HG03469 (cell line): ENCODE results near the gene PLCG1.

ENCODE experiments used
- ATAC-seq: cut with Tn5 transposase; IDR thresholded peaks from one replicate; pipeline ENCODE4 v1.9.1; 2021; ENCODE audit warnings: mild to moderate bottlenecking, moderate library complexity, moderate number of reproducible peaks; ENCODE audit not compliant: unreplicated experiment

Gene PLCG1

DNA sequence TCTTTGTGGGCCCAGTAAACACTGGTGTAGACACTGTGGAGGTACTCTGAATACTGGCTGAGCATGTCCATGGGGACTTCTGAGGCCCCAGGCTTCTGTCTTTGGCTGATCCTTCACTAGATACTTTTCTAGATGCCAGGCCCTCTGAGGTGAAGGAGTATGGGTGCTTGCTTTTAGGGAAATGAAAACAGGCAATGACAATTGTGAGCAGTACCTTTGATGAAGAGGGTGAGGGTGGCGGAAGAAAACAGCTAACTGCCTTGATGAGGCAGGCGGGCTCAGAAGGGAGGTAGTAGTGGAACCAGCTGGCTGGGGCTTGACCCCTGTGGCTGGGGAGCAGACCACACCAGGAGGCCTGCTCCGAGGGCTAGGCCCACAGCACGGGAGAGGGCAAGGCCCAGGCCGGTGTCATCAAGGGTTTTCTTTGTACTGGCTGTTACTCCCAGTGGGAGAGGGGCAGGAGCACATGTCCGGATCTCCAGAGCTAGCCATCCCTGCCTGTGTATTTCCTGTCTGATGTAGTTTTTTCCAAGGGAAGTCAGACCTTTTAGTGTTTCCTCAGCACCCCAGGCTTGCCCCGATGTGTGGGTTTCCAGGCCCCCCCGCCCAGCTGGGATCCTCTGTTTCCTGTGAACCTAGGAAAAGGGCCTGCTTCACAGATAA lies 3.9 kb downstream of the PLCG1 start:
- ATAC-seq = no peak

DNA sequence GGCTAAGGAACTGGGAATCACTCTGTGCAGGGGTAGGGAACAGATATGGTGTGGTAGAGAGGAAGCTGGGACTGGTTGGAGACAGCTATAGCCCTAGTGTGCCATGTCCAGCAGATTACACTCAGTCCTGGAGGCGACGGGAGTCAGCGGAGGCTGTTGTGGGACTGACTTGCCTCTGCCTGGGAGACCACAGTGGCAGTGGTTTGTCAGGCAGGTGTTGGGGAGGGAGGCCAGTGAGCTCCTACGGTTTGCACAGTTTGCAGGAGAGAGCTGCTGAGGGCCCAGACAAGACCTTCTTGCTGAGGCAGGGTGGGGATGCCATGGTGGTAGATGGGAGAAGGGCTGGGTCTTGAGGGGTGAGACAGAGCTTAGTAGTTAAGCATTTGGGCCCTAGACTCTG lies 4.9 kb downstream of the PLCG1 start:
- no peak for ATAC-seq

DNA sequence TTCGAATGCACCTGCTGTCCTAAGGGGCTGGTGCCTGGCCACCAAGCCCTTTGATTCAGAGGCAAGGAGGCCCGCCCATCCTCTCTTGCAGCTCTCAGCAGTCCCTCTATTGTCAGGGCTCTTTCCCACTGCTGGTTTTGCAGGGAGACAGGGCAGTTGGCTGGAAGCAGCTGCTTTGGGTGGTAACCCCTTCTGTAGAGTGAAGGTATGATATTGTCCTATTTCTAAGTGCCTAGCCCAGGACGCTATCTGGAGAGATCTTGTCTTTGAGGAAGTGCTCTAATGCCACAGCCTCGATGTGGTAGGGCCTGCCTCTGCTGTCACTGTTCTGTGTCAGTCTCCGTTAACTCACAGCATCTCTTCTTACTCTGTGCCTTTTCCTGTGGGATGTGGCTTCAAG lies 5.6 kb downstream of the PLCG1 start:
- peak; percentile 35 for ATAC-seq

DNA sequence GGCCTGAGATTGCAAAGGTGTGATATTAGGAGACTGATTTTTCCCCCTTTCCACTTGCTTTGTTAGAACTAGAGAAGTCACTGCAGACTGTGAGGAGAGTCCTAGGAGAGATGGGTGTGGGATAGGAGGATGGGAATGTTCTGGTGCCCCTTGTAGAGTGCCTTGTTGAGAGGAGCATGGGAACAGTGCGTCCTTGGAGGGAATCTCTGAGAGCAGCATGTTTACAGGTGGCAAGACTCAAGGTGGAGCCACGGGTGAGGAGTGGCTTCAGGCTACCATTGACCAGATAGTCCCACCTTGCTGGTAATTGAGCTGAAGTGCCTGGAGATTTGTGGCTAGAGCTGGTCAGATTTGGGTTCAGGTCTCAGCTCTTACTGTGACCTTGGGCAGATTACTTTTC lies 6.0 kb downstream of the PLCG1 start:
- ATAC-seq = no peak

DNA sequence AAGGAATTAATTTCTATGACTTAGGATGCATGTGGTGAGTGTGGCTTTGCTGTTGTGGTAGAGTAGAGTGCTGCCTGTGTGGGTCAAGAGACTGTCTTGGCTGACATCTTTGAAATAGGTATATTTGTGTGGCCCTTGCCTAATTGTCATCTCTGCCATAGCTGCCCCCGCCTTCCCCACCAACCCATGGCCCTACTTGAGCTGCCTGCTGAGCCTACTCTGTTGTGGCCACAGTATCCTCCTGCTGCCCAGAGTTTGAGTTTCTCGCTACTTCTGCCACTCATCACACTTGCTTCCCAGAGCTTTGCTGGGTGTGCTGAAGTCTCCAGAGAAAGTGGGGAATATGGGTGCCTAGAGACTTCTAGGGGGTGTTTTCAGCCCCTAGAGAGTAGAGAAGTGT lies 8.0 kb downstream of the PLCG1 start:
- no peak for ATAC-seq

DNA sequence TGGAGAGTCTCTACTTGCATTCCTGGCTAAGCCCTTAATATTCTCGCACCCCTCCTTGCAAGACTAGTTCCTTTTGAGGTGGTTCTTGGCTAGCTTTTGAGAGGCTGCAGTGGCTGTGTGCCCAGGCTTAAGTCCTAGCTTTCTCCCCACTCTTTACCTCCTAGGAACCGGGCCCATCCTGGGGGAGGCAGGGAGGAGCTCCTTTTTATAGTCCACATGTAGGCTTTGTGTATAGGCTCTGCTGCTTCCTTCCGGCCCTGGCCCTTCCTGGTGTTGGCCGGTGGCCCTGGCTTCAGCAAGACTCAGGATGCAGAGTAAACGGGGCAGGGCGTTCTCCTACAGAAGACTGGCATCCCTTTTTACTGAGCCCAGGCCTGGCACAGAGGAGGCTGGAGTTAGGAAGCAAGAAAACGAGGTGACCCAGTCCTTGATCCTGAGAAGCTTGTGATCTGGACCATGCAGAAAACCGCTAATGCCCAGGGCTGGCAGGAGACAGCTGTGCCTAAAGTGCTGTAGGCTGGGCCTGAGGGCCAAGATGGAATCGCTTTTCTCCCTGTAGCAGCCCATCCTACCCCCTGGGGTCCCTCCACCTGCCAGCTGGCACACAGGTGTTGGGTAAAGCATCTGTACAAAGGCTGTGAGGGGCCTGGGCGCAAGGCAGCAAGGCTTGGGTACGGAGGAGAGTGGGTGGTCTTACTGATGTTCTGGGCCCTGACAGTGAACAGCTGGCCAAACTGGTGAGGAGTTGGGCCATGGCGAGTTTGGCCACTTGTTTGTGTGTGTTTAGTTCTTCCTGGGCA lies 8.7 kb downstream of the PLCG1 start:
- no peak for ATAC-seq

DNA sequence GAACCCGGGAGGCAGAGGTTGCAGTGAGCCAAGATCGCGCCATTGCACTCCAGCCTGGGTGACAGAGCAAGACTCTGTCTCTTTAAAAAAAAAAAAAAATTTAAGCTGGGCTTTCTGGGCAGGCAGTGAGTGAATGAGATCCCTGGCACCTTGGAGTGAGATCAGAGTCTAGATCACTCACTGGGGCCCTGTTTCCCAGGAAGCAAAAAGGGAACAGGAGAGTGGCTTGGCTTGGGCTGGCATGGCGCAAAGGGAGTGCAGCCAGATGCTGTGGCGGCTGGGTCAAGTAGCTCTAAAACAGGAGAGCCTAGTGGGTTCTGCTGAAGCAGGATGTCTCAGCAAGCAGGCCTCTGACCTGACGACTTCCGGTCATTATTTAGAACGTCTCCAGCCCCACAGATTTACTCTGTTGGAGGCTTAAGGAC lies 10.4 kb downstream of the PLCG1 start:
- no peak for ATAC-seq

DNA sequence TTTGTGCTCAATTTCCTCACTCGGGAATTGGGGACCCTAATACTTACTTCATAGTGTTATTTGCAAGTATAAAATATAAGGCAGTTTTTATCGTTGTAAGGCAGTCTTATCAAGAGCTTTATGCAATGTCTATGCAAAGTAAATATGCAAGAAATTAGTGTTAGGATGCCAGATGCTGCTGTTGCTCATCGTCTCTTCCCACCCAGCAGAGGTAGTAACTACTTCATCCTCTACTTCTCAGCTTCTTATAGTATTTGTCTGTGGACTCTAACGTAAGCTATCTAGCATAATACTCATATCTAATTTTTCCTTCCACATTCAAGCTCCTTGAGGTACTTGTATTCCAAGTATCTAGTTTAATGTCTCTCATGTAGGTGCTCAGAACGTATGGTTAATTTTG lies 11.6 kb downstream of the PLCG1 start:
- ATAC-seq = no peak

DNA sequence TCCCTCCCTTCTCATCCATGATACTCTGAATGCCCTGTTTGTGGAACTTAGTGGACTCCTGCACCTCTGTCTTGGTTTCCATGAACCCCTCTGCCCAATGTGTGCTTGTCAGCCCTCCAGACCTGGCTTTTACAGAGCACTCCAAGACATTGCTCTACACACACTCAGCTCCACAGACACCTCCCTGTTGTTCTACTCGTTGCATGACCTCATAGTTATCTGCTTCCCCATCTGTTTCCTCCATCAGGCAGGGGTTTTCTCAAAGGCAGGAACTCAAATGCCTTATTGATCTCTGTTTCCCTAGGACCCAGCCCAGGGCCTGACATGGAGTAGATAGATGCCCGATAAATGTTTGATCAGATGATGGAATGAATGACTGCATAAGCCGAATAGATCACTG lies 13.3 kb downstream of the PLCG1 start:
- ATAC-seq = no peak

DNA sequence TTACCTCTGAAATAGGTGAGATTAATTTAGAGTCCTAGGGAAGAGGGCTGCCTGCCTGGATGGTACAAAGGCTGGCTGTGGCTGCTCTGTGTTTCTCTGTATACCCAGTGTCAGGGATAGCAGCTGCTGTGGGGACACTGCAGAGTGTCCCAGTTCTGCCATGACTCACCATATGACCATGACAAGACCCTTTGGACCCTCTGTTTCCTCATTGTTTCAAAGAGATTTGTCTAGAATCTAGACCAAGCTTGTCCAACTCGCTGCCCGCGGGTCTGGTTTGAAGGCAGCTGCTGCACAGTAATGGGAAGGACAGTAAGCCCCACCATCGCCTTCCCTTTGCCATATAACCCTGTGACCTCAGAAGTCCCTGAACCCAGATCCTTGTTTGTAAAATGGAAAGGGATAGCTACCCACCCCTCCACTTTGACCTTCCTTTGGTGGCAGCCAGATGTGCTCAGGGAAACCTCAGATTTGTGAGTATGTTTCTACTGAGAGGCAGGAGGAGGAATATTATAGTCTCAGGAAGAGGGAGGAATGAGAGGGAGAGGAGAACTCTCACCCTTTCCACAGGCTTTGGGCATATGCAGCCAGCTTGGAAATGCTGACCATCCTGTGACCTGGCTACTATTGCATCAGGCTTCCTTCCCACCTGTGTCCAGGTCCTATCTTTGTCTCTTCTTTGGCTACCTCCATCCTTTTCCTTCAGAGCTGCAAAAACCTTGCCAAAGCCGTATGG lies 14.0 kb downstream of the PLCG1 start:
- no peak for ATAC-seq

DNA sequence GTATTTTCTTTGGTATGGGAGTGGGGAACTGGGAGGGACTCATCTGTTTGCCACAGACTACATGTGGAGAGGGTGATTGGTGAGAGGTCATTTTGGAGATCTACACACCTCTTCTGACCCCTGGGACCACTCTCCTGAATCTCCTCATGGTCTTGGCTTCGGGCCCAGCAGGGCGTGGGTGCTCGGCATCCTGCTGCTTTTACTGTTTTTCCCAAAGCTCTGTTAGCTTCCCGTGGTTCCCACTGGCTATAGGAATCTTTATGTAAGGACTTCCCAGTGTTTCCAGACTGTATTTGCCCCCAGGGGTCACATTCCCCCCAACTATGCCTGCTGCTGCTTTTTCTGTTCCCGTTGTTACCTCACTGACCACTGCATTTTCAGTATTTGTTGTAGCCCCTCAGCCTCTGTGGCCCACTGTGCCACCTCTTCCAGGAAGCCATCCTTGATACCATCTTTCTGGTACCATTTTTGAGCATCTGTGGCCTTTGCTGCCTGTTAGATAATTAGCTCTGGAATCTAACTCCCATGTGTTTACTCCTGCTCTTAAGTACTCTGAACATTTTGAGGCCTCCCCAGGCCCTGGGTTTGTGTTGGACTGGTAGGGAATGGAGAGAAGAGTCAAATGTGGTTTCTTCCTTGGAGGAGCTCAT lies 14.9 kb downstream of the PLCG1 start:
- no peak for ATAC-seq

DNA sequence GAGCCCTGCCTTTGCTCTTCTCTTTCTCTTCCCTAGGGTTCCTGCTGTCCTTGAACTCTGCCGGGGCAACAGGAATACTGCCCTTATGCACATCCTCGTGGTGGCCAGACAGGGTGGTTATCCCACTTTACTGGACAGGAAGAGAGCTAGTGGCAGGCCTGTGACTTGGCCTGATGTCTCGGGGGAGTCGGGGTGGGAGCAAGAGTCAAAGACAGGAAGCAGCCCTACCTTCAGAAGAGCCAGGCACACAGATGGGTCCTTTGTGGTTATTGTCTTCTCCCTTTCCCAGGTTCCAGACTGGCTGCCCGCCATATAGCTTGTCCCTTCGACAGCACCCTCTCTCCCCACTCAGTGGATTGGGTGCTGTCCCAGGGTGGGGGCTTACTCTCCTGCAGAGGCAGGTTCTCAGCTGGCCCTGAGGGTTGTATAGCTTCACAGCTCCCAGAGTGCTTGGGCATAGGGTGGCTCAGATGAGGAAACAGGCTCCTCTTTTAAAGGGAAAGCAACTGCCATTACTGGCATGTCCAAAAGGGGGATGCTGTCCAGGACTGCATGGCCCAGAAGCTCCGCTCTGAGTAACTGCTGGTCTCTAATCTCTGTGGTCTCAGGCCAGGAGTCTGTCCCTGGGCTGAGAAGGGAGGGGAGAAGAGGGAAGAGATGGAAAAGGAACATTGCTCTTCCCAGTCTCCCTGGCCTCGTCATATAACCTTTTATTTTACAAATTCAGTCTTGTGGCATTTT lies 17.3 kb downstream of the PLCG1 start:
- no peak for ATAC-seq

DNA sequence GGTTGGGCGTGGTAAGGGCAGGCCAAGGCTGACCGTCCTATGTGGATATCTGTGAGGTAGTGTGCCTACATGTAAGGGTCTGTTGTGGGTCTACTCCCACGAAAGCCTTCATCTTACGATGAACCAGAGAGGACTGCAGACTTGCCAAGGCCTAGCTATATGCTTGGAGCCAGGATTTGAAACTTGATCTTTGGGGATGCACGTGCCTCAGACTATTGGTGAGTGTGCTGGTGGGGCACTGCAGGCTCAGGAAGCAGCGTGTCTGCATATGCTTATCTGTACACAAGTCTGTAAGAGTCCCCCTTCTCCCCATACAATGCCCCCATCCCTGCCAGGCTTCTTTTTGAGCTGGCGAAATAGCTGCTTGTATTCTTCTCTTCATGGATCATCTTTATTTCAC lies 17.9 kb downstream of the PLCG1 start:
- ATAC-seq = no peak

DNA sequence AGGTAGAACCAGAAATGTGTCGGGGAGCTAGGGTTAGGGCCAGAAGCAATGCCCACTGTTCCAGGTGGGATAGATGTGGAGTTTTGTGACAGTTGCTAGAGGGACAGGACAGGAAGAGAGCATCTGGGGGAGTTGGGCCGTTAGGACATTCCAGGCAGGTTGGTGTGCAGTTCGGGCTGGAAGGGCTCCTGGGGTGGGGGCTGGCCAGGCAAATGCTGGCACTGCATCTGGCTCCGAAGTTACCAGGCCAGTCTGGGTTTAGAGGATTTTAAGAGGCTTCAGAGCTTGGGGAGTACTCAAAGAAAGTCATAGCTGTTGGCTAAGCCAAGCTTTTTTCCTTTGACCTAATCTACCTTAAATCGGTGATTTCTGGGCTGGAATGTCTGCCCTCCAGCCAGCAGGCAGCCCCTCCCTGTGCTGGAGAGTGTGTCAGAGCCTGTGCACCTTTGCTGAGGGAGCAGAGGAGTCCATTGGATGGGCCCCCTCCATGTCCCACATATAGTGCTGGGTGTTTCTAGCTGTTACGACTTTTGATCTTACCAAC lies 20.8 kb downstream of the PLCG1 start:
- no peak for ATAC-seq

DNA sequence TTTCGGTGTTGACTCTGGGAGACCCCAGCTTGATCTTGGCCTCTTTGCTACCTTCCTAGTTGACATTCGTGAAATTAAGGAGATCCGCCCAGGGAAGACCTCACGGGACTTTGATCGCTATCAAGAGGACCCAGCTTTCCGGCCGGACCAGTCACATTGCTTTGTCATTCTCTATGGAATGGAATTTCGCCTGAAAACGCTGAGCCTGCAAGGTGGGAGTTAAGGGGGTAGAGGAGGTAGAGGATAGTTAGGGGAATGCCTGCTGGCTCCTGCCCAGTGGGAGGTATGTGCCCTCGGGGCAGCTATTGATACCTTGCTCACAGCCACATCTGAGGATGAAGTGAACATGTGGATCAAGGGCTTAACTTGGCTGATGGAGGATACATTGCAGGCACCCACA lies 22.2 kb downstream of the PLCG1 start:
- no peak for ATAC-seq

DNA sequence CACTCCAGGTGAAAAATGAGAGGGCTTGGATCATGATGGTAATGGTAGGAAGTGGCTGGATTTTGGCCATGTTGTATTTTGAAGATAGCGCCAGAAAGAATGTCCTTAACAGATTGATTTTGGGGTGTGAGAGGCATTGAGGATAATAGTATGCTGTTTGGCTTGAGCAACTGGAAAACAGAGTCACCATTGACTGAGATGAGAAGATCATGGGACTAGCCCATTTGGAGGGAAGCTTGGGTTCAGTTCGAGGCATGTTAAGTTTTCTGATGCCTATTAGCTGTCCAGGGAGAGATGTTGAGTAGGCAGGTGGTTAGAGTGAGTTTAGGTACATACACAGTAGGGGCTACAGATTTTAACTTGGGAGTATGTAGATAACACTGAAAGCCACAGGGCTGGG lies 23.3 kb downstream of the PLCG1 start:
- no peak for ATAC-seq

DNA sequence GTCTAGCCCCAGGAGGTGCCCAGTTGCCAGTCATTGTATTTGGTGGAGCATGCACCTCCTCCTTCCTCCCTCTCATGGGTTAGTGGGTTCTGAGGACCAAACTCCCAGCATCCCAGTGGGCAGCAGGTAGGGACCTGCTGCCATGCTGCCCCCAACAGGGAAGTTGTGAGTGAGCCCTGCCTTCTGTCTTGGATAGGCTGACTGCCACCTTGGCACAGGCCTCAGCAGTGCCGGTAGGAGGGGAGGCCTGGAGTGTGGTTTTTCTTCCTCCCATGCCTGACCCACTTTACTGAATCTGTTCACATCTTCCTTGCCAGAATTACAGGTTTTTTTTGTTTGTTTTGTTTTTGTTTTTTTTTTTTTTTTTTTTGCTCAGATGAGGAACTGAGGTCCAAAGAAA lies 24.5 kb downstream of the PLCG1 start:
- ATAC-seq = no peak

DNA sequence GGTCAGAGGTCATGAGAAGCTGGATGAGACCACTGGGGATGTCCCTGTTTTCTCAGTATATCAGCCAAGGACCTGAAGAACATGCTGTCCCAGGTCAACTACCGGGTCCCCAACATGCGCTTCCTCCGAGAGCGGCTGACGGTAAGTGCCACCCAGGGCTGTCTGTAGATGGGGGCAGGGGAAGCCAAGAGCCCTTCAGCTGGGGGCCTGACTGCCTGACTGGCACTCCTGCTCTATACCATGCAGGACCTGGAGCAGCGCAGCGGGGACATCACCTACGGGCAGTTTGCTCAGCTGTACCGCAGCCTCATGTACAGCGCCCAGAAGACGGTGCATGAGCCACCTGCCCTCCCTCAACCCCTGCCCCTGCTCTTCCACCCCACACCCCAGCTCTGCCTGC lies 25.1 kb downstream of the PLCG1 start:
- ATAC-seq = no peak

DNA sequence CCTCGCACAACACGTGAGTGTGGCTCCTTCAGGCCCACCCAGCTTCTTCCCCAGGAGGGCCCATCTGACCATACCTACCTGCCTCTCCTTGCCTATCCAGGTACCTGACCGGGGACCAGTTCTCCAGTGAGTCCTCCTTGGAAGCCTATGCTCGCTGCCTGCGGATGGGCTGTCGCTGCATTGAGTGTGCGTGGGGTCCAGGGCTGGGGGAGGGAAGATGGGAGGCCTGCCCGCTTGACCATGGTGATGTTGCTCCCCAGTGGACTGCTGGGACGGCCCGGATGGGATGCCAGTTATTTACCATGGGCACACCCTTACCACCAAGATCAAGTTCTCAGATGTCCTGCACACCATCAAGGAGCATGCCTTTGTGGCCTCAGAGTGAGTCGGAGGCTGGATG lies 26.5 kb downstream of the PLCG1 start:
- no peak for ATAC-seq
